HepG2 (cell line): ENCODE results near the gene FAM114A2. TPM values are rescaled to one million over a fixed set of nuclear protein-coding genes. Genes with fewer than 3 reads are reported as not detected.

Experiments
- CEBPG ChIP-seq: IDR thresholded peaks from 2 replicates; pipeline ENCODE4 v1.6.1; 2016
- GZF1 ChIP-seq: sonication (generic); formaldehyde crosslinking; IDR thresholded peaks from 2 replicates; pipeline ENCODE4 v1.5.1; 2020; ENCODE audit warnings: mild to moderate bottlenecking, missing genetic modification reagents
- HES4 ChIP-seq: sonication (generic); formaldehyde crosslinking; IDR thresholded peaks from 2 replicates; pipeline ENCODE4 v1.9.0; 2021; ENCODE audit warnings: mild to moderate bottlenecking, missing genetic modification reagents, borderline replicate concordance
- PITX1 ChIP-seq: sonication (generic); formaldehyde crosslinking; IDR thresholded peaks from 2 replicates; pipeline ENCODE4 v1.5.1; 2020; ENCODE audit warnings: mild to moderate bottlenecking, missing genetic modification reagents
- TBP ChIP-seq: sonication (generic); formaldehyde crosslinking; IDR thresholded peaks from 2 replicates; pipeline ENCODE4 v1.5.0; 2020; ENCODE audit warnings: missing genetic modification reagents
- U2AF2 ChIP-seq: fragments of 200-400 bp; formaldehyde crosslinking; IDR thresholded peaks from 2 replicates; pipeline ENCODE4 v1.6.1; 2017; ENCODE audit warnings: low read depth, mild to moderate bottlenecking, low read length
- ZNF317 ChIP-seq: sonication (generic); formaldehyde crosslinking; IDR thresholded peaks from 2 replicates; pipeline ENCODE4 v1.5.0; 2020; ENCODE audit warnings: mild to moderate bottlenecking, missing genetic modification reagents
- ZNF747 ChIP-seq: sonication (generic); formaldehyde crosslinking; IDR thresholded peaks from 2 replicates; pipeline ENCODE4 v1.8.1; 2023; ENCODE audit warnings: missing genetic modification reagents, mild to moderate bottlenecking, borderline replicate concordance
- polyA plus RNA-seq, 8 experiments: library from polyadenylated mRNA; depleted of rRNA in 3 of 8; stranded (reverse) in 7 of 8; unstranded in 1 of 8; fragments of >200 nt; fragmentation: Illumina TruSeq in 4 of 8; extraction: Trizol in 4 of 8; gene quantifications; 2 replicates each; pipeline versions ENCODE4 v1.2.1 to v1.2.3, GENCODE V29; 2011 to 2016; ENCODE audit warnings: low read depth in 4 of 8, missing spikeins in 1 of 8, mixed read lengths in 1 of 8; ENCODE audit not compliant: insufficient read depth in 1 of 8
- total RNA-seq, 5 experiments: library from RNA; depleted of rRNA; stranded (reverse); fragments of >200 nt; fragmentation: Illumina TruSeq; extraction: Trizol; gene quantifications; 2 replicates each; pipeline ENCODE4 v1.2.3, GENCODE V29; 2016; ENCODE audit warnings: low read depth in 1 of 5
- TF ChIP-seq, protein P1 (sequence below): sonication (generic); formaldehyde crosslinking; IDR thresholded peaks from 2 replicates; pipeline ENCODE4 v1.4.0; 2020; ENCODE audit warnings: missing genetic modification reagents
- TF ChIP-seq, protein P2 (sequence below): sonication (generic); IDR thresholded peaks from 2 replicates; pipeline ENCODE4 v1.6.1; 2016; ENCODE audit warnings: low read depth, borderline replicate concordance
- TF ChIP-seq, protein P3 (sequence below): sonication (generic); formaldehyde crosslinking; IDR thresholded peaks from 2 replicates; pipeline ENCODE4 v1.4.0; 2020; ENCODE audit warnings: missing genetic modification reagents, mild to moderate bottlenecking, borderline replicate concordance
- TF ChIP-seq, protein P4 (sequence below): sonication (generic); formaldehyde crosslinking; IDR thresholded peaks from 2 replicates; pipeline ENCODE4 v1.4.0; 2020; ENCODE audit warnings: missing genetic modification reagents, borderline replicate concordance
- TF ChIP-seq, protein P5 (sequence below): sonication (generic); formaldehyde crosslinking; IDR thresholded peaks from 2 replicates; pipeline ENCODE4 v1.4.0; 2020; ENCODE audit warnings: missing genetic modification reagents
- TF ChIP-seq, protein P6 (sequence below): sonication (generic); formaldehyde crosslinking; IDR thresholded peaks from 2 replicates; pipeline ENCODE4 v1.9.0; 2021; ENCODE audit warnings: missing genetic modification reagents, borderline replicate concordance
- TF ChIP-seq, protein P7 (sequence below): sonication (generic); formaldehyde crosslinking; IDR thresholded peaks from 2 replicates; pipeline ENCODE4 v1.5.1; 2020; ENCODE audit warnings: mild to moderate bottlenecking, missing genetic modification reagents, borderline replicate concordance

Gene FAM114A2
- total and polyA plus RNA-seq, 2 of the 13 experiments (the other 11 are each of a cell fraction or from before 2014, with no cell fraction given), result 6.9 to 11.4 TPM

DNA sequence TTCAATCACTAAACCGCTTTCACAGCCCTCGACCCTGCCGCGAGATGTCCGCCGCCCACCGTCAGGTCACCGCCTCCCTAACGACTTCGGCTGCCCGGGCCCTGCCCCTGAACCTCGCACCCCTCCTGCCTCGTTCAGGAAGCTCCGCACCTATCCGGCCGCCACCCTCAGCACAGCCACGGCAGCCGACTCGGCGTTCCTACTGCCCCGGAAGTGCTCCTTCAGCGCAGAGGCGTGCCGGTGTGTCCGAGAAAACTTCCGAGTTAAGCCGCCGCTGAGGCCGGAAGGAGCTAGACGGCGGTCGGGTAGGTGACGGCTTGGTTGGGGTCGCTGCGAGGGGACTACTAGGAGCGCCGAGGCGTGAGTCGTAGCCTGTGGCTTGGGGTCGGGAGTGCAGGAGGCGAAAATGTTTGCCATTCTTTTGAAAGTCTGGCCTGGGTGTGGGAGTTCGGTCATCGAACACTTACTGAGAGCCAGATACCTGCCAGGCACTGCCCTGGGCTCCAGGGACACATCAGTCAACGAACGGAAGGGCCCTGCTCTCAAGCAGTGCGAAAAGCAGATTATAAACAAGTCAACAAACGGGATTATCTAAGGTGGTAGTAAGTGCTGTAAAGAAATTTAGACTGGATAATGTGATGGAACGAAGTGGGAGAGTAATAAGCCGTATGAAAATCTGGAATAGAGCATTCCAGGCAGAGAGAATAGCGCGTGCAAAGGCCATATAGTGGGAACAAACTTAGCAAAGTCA, at the start of gene FAM114A2, which contains the start of gene MFAP3 (continued):
- TF ChIP-seq, protein P1, sequence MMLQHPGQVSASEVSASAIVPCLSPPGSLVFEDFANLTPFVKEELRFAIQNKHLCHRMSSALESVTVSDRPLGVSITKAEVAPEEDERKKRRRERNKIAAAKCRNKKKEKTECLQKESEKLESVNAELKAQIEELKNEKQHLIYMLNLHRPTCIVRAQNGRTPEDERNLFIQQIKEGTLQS (CRISPR knock-in tag), result 0 out of 2 replicates have a peak, but pooled peaks have one; percentile 20
- TF ChIP-seq, protein P2, sequence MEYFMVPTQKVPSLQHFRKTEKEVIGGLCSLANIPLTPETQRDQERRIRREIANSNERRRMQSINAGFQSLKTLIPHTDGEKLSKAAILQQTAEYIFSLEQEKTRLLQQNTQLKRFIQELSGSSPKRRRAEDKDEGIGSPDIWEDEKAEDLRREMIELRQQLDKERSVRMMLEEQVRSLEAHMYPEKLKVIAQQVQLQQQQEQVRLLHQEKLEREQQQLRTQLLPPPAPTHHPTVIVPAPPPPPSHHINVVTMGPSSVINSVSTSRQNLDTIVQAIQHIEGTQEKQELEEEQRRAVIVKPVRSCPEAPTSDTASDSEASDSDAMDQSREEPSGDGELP, result peak; percentile 42; the same call in 1 of the 2 replicates
- TF ChIP-seq, protein P3, sequence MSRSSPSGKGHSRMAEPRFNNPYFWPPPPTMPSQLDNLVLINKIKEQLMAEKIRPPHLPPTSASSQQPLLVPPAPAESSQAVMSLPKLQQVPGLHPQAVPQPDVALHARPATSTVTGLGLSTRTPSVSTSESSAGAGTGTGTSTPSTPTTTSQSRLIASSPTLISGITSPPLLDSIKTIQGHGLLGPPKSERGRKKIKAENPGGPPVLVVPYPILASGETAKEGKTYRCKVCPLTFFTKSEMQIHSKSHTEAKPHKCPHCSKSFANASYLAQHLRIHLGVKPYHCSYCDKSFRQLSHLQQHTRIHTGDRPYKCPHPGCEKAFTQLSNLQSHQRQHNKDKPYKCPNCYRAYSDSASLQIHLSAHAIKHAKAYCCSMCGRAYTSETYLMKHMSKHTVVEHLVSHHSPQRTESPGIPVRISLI, result peak; percentile 66
- TF ChIP-seq ZNF317 (CRISPR knock-in tag) (peak; percentile 87), TBP (CRISPR knock-in tag) (no peak), U2AF2 (no peak), HES4 (CRISPR knock-in tag) (peak; percentile 93), CEBPG (CRISPR knock-in tag) (no peak; the same call in 1 of the 2 replicates), GZF1 (CRISPR knock-in tag) (no peak), PITX1 (CRISPR knock-in tag) (peak; percentile 63; the same call in 1 of the 2 replicates), ZNF747 (CRISPR knock-in tag) (peak; percentile 94)
- TF ChIP-seq, protein P4, sequence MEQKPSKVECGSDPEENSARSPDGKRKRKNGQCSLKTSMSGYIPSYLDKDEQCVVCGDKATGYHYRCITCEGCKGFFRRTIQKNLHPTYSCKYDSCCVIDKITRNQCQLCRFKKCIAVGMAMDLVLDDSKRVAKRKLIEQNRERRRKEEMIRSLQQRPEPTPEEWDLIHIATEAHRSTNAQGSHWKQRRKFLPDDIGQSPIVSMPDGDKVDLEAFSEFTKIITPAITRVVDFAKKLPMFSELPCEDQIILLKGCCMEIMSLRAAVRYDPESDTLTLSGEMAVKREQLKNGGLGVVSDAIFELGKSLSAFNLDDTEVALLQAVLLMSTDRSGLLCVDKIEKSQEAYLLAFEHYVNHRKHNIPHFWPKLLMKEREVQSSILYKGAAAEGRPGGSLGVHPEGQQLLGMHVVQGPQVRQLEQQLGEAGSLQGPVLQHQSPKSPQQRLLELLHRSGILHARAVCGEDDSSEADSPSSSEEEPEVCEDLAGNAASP (CRISPR knock-in tag), result peak; percentile 74
- TF ChIP-seq, protein P5, sequence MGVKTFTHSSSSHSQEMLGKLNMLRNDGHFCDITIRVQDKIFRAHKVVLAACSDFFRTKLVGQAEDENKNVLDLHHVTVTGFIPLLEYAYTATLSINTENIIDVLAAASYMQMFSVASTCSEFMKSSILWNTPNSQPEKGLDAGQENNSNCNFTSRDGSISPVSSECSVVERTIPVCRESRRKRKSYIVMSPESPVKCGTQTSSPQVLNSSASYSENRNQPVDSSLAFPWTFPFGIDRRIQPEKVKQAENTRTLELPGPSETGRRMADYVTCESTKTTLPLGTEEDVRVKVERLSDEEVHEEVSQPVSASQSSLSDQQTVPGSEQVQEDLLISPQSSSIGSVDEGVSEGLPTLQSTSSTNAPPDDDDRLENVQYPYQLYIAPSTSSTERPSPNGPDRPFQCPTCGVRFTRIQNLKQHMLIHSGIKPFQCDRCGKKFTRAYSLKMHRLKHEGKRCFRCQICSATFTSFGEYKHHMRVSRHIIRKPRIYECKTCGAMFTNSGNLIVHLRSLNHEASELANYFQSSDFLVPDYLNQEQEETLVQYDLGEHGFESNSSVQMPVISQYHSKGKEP (CRISPR knock-in tag), result peak; percentile 78; the same call in 1 of the 2 replicates
- TF ChIP-seq, protein P6, sequence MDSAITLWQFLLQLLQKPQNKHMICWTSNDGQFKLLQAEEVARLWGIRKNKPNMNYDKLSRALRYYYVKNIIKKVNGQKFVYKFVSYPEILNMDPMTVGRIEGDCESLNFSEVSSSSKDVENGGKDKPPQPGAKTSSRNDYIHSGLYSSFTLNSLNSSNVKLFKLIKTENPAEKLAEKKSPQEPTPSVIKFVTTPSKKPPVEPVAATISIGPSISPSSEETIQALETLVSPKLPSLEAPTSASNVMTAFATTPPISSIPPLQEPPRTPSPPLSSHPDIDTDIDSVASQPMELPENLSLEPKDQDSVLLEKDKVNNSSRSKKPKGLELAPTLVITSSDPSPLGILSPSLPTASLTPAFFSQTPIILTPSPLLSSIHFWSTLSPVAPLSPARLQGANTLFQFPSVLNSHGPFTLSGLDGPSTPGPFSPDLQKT, result no peak
- TF ChIP-seq, protein P7, sequence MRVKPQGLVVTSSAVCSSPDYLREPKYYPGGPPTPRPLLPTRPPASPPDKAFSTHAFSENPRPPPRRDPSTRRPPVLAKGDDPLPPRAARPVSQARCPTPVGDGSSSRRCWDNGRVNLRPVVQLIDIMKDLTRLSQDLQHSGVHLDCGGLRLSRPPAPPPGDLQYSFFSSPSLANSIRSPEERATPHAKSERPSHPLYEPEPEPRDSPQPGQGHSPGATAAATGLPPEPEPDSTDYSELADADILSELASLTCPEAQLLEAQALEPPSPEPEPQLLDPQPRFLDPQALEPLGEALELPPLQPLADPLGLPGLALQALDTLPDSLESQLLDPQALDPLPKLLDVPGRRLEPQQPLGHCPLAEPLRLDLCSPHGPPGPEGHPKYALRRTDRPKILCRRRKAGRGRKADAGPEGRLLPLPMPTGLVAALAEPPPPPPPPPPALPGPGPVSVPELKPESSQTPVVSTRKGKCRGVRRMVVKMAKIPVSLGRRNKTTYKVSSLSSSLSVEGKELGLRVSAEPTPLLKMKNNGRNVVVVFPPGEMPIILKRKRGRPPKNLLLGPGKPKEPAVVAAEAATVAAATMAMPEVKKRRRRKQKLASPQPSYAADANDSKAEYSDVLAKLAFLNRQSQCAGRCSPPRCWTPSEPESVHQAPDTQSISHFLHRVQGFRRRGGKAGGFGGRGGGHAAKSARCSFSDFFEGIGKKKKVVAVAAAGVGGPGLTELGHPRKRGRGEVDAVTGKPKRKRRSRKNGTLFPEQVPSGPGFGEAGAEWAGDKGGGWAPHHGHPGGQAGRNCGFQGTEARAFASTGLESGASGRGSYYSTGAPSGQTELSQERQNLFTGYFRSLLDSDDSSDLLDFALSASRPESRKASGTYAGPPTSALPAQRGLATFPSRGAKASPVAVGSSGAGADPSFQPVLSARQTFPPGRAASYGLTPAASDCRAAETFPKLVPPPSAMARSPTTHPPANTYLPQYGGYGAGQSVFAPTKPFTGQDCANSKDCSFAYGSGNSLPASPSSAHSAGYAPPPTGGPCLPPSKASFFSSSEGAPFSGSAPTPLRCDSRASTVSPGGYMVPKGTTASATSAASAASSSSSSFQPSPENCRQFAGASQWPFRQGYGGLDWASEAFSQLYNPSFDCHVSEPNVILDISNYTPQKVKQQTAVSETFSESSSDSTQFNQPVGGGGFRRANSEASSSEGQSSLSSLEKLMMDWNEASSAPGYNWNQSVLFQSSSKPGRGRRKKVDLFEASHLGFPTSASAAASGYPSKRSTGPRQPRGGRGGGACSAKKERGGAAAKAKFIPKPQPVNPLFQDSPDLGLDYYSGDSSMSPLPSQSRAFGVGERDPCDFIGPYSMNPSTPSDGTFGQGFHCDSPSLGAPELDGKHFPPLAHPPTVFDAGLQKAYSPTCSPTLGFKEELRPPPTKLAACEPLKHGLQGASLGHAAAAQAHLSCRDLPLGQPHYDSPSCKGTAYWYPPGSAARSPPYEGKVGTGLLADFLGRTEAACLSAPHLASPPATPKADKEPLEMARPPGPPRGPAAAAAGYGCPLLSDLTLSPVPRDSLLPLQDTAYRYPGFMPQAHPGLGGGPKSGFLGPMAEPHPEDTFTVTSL (CRISPR knock-in tag), result no peak
